ENCODE data around the gene NAT8L.

GRCh38 chr4:2069986-2070385, 10.9 kb downstream of the NAT8L start:
- TF ChIP-seq POLR2AphosphoS5 (IDR thresholded peaks at IDR 0.05; ENCODE audit: borderline replicate concordance, low read depth, low read length) = no peak
- no peak for TF ChIP-seq EZH2 (IDR thresholded peaks at IDR 0.05)

Measured in SK-N-MC (cell line).